K562 (cell line): Measurements from ENCODE around the gene C2CD2L. TPM values are rescaled to one million over a fixed set of nuclear protein-coding genes. Genes with fewer than 3 reads are reported as not detected.
A peak's percentile ranks its signal among the peaks of the same experiment; 100 is the strongest.

Experiments
- CBFA2T3 ChIP-seq: fragments of 450-650 bp; IDR thresholded peaks from 2 replicates; pipeline ENCODE4 v1.6.1; 2017
- CREB5 ChIP-seq: fragments of 250-450 bp; sonication (Bioruptor Pico); IDR thresholded peaks from 2 replicates; pipeline ENCODE4 v1.5.0; 2020; ENCODE audit warnings: mild to moderate bottlenecking
- ELF2 ChIP-seq: fragments of 250-450 bp; sonication (Bioruptor Pico); IDR thresholded peaks from 2 replicates; pipeline ENCODE4 v1.5.0; 2021; ENCODE audit warnings: mild to moderate bottlenecking
- ESRRA ChIP-seq: fragments of 450-650 bp; IDR thresholded peaks from 2 replicates; pipeline ENCODE4 v1.6.1; 2014; ENCODE audit warnings: low read depth, mild to moderate bottlenecking, moderate library complexity, borderline replicate concordance
- HES1 ChIP-seq: fragments of 450-650 bp; IDR thresholded peaks from 2 replicates; pipeline ENCODE4 v1.6.1; 2016; ENCODE audit warnings: low read depth, mild to moderate bottlenecking, moderate library complexity
- HINFP ChIP-seq: fragments of 450-650 bp; conservative IDR thresholded peaks from 2 replicates; pipeline ENCODE4 v1.6.1; 2016; ENCODE audit warnings: missing genetic modification characterization, low read depth, mild to moderate bottlenecking, control low read depth, missing compliant biosample characterization
- HNRNPUL1 ChIP-seq: fragments of 200-400 bp; formaldehyde crosslinking; IDR thresholded peaks from 2 replicates; pipeline ENCODE4 v1.6.1; 2017; ENCODE audit warnings: low read length
- MNT ChIP-seq, 2 experiments: fragments of 450-650 bp; conservative IDR thresholded peaks; 2 replicates each; pipeline ENCODE4 v1.6.1; 2017; ENCODE audit warnings: mild to moderate bottlenecking in 2 of 2, moderate library complexity in 2 of 2
- NONO ChIP-seq, 2 experiments: fragments of 200-400 bp in 1 of 2; fragments of 450-650 bp in 1 of 2; formaldehyde crosslinking in 1 of 2; IDR thresholded peaks; 2 replicates each; pipeline ENCODE4 v1.6.1; 2017; ENCODE audit warnings: low read depth in 2 of 2, mild to moderate bottlenecking in 2 of 2, moderate library complexity in 2 of 2, low read length in 1 of 2
- POLR2H ChIP-seq: IDR thresholded peaks from 2 replicates; pipeline ENCODE4 v1.6.1; 2016; ENCODE audit warnings: missing genetic modification characterization, low read depth, mild to moderate bottlenecking, control low read depth, missing compliant biosample characterization, moderate library complexity
- SIN3B ChIP-seq: fragments of 450-650 bp; IDR thresholded peaks from 2 replicates; pipeline ENCODE4 v1.6.1; 2017; ENCODE audit warnings: low read depth, mild to moderate bottlenecking, moderate library complexity
- SOX6 ChIP-seq: fragments of 450-650 bp; IDR thresholded peaks from 2 replicates; pipeline ENCODE4 v1.6.1; 2014; ENCODE audit warnings: mild to moderate bottlenecking
- TCFL5 ChIP-seq: fragments of 250-450 bp; sonication (Bioruptor Pico); conservative IDR thresholded peaks from 2 replicates; pipeline ENCODE4 v1.6.1; 2021; ENCODE audit warnings: mild to moderate bottlenecking, moderate library complexity, matching md5 sums
- ZFP1 ChIP-seq: fragments of 450-650 bp; formaldehyde crosslinking; IDR thresholded peaks from 2 replicates; pipeline ENCODE4 v1.4.0; 2020; ENCODE audit warnings: mild to moderate bottlenecking, mixed read lengths
- ZNF324 ChIP-seq: fragments of 250-450 bp; sonication (Bioruptor Pico); IDR thresholded peaks from 2 replicates; pipeline ENCODE4 v1.4.0; 2020; ENCODE audit warnings: mild to moderate bottlenecking
- ZNF449 ChIP-seq: fragments of 250-450 bp; sonication (Bioruptor Pico); IDR thresholded peaks from 2 replicates; pipeline ENCODE4 v1.8.0; 2022; ENCODE audit warnings: moderate library complexity, mild to moderate bottlenecking, inconsistent platforms
- ZNF507 ChIP-seq: conservative IDR thresholded peaks from 2 replicates; pipeline ENCODE4 v1.6.1; 2017; ENCODE audit warnings: missing genetic modification characterization, missing compliant biosample characterization
- ZNF717 ChIP-seq: fragments of 250-450 bp; sonication (Bioruptor Pico); IDR thresholded peaks from 2 replicates; pipeline ENCODE4 v1.5.0; 2021
- ZNF77 ChIP-seq: fragments of 250-450 bp; sonication (Bioruptor Pico); IDR thresholded peaks from 2 replicates; pipeline ENCODE4 v1.5.0; 2020
- polyA plus RNA-seq, 8 experiments: library from polyadenylated mRNA; depleted of rRNA in 4 of 8; stranded (reverse) in 5 of 8; unstranded in 3 of 8; fragments of >200 nt; fragmentation: Nextera tagmentation in 2 of 8; fragmentation: Illumina TruSeq in 1 of 8; extraction: Ambion mirVana in 2 of 8; extraction: Trizol in 1 of 8; gene quantifications; 2 replicates each; pipeline versions ENCODE4 v1.2.1 to v1.2.3, GENCODE V29; 2011 to 2014; ENCODE audit warnings: inconsistent platforms in 1 of 8, missing spikeins in 1 of 8
- total RNA-seq, 7 experiments: library from RNA; depleted of rRNA in 6 of 7; stranded (reverse); fragments of >200 nt in 6 of 7; fragmentation: Illumina TruSeq in 2 of 7; extraction: Trizol in 2 of 7; gene quantifications; 2 replicates each; pipeline versions ENCODE4 v1.2.1 to v1.2.3, GENCODE V29; 2011 to 2021; ENCODE audit warnings: low replicate concordance in 1 of 7

The C2CD2L gene
- total and polyA plus RNA-seq, 9 of the 15 experiments (the other 6 are each of a cell fraction or from before 2014, with no cell fraction given) = 0.66 to 41.2 (median 14.8) TPM

GRCh38 chr11:119084663-119085436, 22.3 kb upstream of the C2CD2L start, which contains the start of gene HMBS (continued):
- TF ChIP-seq SIN3B (peak; percentile 78), ZNF507 (tag) (no peak), ZNF717 (CRISPR knock-in tag) (no peak), ELF2 (CRISPR knock-in tag) (no peak), HINFP (tag) (no peak), HNRNPUL1 (no peak), POLR2H (tag) (peak; percentile 85), CREB5 (CRISPR knock-in tag) (no peak), ZNF77 (CRISPR knock-in tag) (no peak), CBFA2T3 (peak; percentile 20; the same call in 1 of the 2 replicates), ZNF449 (CRISPR knock-in tag) (0 out of 2 replicates have a peak, but pooled peaks have one; percentile 50), HES1 (no peak), ESRRA (no peak; the same call in 1 of the 2 replicates), ZFP1 (CRISPR knock-in tag) (no peak), ZNF324 (CRISPR knock-in tag) (0 out of 2 replicates have a peak, but pooled peaks have one; percentile 8), NONO (IDR thresholded peaks at IDR 0.05; ENCODE audit: low read depth in 2 of 2, low read length in 1 of 2) (no peak), MNT (conservative IDR thresholded peaks at IDR 0.05) (peak; percentile 94 to 97), TCFL5 (no peak), SOX6 (no peak)
